Natural killer cell (primary cell): Measurements from ENCODE around the gene KDM3B. TPM values are rescaled to one million over a fixed set of nuclear protein-coding genes. Genes with fewer than 3 reads are reported as not detected.
A peak's percentile ranks its signal among the peaks of the same experiment; 100 is the strongest.

Experiments
- ATAC-seq, 3 donors: fragments of 150-1000 bp in 2 of 3; fragments of 200-7000 bp in 1 of 3; cut with Tn5 transposase; 1 replicate in 1 of 3; 2 replicates in 2 of 3; pipeline ENCODE4 v1.10.0; 2021; ENCODE audit warnings: mild to moderate bottlenecking in 2 of 3, moderate library complexity in 2 of 3
- DNase-seq, 2 donors: peaks; one replicate each; pipeline versions ENCODE4 v3.0.0 to v3.0.0-alpha.2; 2013 to 2021; ENCODE audit warnings: mixed read lengths in 1 of 2
- H3K27ac ChIP-seq: one replicate; pipeline ENCODE4 v1.5.1; 2013; ENCODE audit warnings: mild to moderate bottlenecking, low read length
- H3K27me3 ChIP-seq: one replicate; pipeline ENCODE4 v1.6.1; 2013; ENCODE audit warnings: low read length; ENCODE audit not compliant: control insufficient read depth, insufficient read depth
- H3K36me3 ChIP-seq: one replicate; pipeline ENCODE4 v1.6.1; 2013; ENCODE audit warnings: low read length; ENCODE audit not compliant: control insufficient read depth, insufficient read depth
- H3K4me1 ChIP-seq: one replicate; pipeline ENCODE4 v1.6.1; 2013; ENCODE audit warnings: low read length; ENCODE audit not compliant: control insufficient read depth, insufficient read depth
- H3K4me3 ChIP-seq: one replicate; pipeline ENCODE4 v1.5.1; 2013; ENCODE audit warnings: low read length
- H3K9me3 ChIP-seq: one replicate; pipeline ENCODE4 v1.6.1; 2013; ENCODE audit warnings: low read length; ENCODE audit not compliant: control insufficient read depth, insufficient read depth
- H3K27ac Mint-ChIP-seq, 2 donors: one replicate each; pipeline ENCODE4 v1.8.0; 2022; ENCODE audit warnings: mild to moderate bottlenecking in 2 of 2, mixed read lengths in 2 of 2, moderate library complexity in 1 of 2
- H3K27me3 Mint-ChIP-seq, 2 donors: one replicate each; pipeline ENCODE4 v1.8.0; 2022; ENCODE audit warnings: low read depth in 2 of 2, mixed read lengths in 2 of 2
- H3K36me3 Mint-ChIP-seq: one replicate; pipeline ENCODE4 v1.8.0; 2022; ENCODE audit warnings: mixed read lengths
- H3K4me1 Mint-ChIP-seq, 2 donors: one replicate each; pipeline ENCODE4 v1.8.0; 2022; ENCODE audit warnings: mixed read lengths in 2 of 2
- H3K4me3 Mint-ChIP-seq: one replicate; pipeline ENCODE4 v1.8.0; 2022; ENCODE audit warnings: mild to moderate bottlenecking, moderate library complexity, mixed read lengths
- H3K9me3 Mint-ChIP-seq, 2 donors: one replicate each; pipeline ENCODE4 v1.8.0; 2022; ENCODE audit warnings: mixed read lengths in 2 of 2
- WGBS: methylation state at CpG from one replicate; pipeline ENCODE4 v1.1.7; 2013; ENCODE audit warnings: missing lambda C conversion rate; ENCODE audit not compliant: insufficient coverage; 5-methylcytosine and 5-hydroxymethylcytosine counted together
- intact Hi-C: fragments of 100-400 bp; cut with micrococcal nuclease; formaldehyde crosslinking; loops from one replicate; pipeline ENCODE4 v1.14.2; 2022
- total RNA-seq, 4 donors: library from RNA; stranded (reverse); fragments of 120-200 nt in 1 of 4; gene quantifications; one replicate each; pipeline versions ENCODE4 v1.2.3 to v1.2.4, GENCODE V29; 2013 to 2022
- TF ChIP-seq, protein P1 (sequence below): fragments of 200-600 bp; IDR thresholded peaks from one replicate; pipeline ENCODE4 v1.8.0; 2022; ENCODE audit warnings: antibody characterized with exemption

KDM3B gene
- total RNA-seq, 3 donors from 2014 or later (not counting 1 experiment from before 2014, with no cell fraction given): 82.3 to 87.1 (median 82.3) TPM

DNA sequence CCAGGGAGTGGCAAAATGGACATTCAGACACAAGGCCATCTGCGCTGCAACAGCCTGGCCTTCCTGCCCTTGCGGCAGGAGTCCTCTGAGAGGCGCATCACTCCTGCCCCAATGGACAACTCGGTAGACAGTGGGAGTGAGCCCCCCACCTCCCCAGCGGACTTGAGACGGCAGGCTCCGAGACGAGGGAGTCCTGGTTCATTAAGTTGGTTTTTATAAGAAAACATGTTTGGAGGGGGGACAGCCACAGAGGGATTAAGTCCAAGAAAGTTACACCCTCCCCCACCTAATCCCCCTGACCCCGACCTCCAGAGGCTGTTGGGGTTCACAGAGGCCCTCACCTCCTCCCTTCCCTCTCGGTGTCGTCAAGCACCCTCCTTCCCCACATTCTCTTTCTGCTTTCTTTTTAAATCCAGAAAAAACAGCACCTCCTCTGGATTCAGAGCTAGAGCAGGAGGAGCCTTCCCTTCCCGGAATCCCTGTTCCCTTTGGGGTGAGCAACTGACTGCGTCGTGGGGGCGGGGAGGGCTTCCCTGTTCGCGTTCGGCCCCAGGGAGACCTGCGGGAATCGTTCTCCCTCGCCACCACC lies 111.0 kb downstream of the KDM3B start:
- peak overlapping the region; percentile 97 for H3K27ac ChIP-seq
- Mint-ChIP-seq H3K36me3 (no peaks in the 10 kb centered on the region), H3K4me1 (peaks cover 33 to 57% of the 10 kb centered on the region in 2 donors), H3K27ac (peak overlapping the region; percentile 93 to 95), H3K27me3 (no peaks in the 10 kb centered on the region), H3K9me3 (no peaks in the 10 kb centered on the region), H3K4me3 (peak overlapping the region; percentile 93)
- TF ChIP-seq, protein P1, sequence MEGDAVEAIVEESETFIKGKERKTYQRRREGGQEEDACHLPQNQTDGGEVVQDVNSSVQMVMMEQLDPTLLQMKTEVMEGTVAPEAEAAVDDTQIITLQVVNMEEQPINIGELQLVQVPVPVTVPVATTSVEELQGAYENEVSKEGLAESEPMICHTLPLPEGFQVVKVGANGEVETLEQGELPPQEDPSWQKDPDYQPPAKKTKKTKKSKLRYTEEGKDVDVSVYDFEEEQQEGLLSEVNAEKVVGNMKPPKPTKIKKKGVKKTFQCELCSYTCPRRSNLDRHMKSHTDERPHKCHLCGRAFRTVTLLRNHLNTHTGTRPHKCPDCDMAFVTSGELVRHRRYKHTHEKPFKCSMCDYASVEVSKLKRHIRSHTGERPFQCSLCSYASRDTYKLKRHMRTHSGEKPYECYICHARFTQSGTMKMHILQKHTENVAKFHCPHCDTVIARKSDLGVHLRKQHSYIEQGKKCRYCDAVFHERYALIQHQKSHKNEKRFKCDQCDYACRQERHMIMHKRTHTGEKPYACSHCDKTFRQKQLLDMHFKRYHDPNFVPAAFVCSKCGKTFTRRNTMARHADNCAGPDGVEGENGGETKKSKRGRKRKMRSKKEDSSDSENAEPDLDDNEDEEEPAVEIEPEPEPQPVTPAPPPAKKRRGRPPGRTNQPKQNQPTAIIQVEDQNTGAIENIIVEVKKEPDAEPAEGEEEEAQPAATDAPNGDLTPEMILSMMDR: no peak
- intact Hi-C loops: loop anchor here (1.0 to 2.0 kb wide), 3 partner anchors 39 to 112 kb away; partner anchors contain the start of genes ETF1 and HSPA9
- peak overlapping the region; percentile 83 for H3K4me3 ChIP-seq
- no peaks in the 10 kb centered on the region for H3K27me3 ChIP-seq
- no peaks in the 10 kb centered on the region for H3K36me3 ChIP-seq
- no peak for DNase-seq
- no peaks in the 10 kb centered on the region for H3K9me3 ChIP-seq
- H3K4me1 ChIP-seq: peaks cover 53% of the 10 kb centered on the region
- ATAC-seq: no peak
- 21% methylated on average over 15 of the region's 21 CpGs for WGBS

DNA sequence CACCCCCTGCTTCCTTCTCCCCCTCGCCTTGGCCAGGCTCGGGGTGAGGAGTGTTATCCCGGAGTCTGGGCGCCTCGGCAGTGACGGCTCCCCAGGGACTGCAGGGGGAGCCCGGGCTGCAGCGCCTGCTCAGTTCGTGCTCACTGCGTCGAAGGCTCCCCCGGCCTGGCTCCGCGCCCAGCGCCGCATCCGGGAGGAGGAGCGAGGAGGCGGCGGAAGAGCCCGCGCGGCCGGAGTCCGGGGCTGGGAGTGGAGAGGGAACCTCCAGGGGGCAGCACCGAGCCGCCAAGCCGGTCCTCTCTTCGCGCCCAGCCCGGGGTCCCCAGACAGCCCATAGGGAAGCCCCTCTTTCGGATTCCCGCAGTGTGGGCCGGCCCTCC lies 111.5 kb downstream of the KDM3B start:
- peaks cover 48% of the 10 kb centered on the region for H3K4me1 ChIP-seq
- no peaks in the 10 kb centered on the region for H3K9me3 ChIP-seq
- peaks cover 30 to 53% of the 10 kb centered on the region in 2 donors for H3K4me1 Mint-ChIP-seq
- intact Hi-C loops: loop anchor here (1.0 to 2.0 kb wide), 3 partner anchors 39 to 111 kb away; partner anchors contain the start of genes ETF1 and HSPA9
- H3K4me3 ChIP-seq: peak overlapping the region; percentile 83
- ATAC-seq: peak; percentile 52 to 79 (median 57)
- H3K27me3 Mint-ChIP-seq: no peaks in the 10 kb centered on the region
- peak; percentile 95 to 98 for DNase-seq
- no peaks in the 10 kb centered on the region for H3K36me3 ChIP-seq
- no peaks in the 10 kb centered on the region for H3K36me3 Mint-ChIP-seq
- H3K27ac Mint-ChIP-seq: peak overlapping the region; percentile 93 to 95
- H3K27me3 ChIP-seq: no peaks in the 10 kb centered on the region
- peak overlapping the region; percentile 93 for H3K4me3 Mint-ChIP-seq
- no peaks in the 10 kb centered on the region for H3K9me3 Mint-ChIP-seq
- TF ChIP-seq, protein P1: peak; percentile 99
- WGBS: under 1% methylated on average over 34 of the region's 34 CpGs
- H3K27ac ChIP-seq: peak overlapping the region; percentile 97

DNA sequence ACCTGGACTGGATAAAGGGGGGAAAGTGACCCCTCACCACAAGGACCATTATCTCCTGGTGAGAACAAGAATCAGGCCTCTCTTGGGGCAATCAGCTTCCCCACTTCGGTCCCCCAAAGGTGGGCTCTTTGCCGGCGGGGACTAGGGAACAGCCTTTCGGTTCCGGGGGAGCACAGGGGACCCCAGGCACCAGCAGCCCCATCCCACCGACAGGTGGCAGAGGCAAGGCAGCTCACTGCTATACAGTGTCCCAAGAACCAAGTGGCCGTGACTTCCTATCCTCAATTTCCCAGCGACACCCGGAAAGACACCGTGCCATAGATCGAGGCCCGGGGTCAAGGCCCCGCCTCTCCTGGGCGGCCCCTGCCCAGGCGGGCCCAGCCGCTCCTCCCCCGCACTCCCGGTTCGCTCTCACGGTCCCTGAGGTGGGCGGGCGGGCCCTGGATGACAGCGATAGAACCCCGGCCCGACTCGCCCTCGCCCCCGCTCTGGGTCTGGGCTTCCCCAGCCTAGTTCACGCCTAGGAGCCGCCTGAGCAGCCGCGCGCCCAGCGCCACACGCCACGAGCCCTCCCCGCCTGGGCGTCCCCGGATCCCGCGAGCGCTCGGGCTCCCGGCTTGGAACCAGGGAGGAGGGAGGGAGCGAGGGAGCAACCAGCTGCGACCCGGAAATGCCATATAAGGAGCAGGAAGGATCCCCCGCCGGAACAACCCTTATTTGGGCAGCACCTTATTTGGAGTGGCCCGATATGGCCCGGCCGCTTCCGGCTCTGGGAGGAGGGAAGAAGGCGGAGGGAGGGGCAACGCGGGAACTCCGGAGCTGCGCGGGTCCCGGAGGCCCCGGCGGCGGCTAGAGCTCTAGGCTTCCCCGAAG lies 112.1 kb downstream of the KDM3B start:
- Histone ChIP-seq H3K27me3 (no peaks in the 10 kb centered on the region), H3K27ac (peak overlapping the region; percentile 97), H3K9me3 (no peaks in the 10 kb centered on the region), H3K4me1 (peaks cover 42% of the 10 kb centered on the region), H3K36me3 (no peaks in the 10 kb centered on the region), H3K4me3 (peak overlapping the region; percentile 83)
- Mint-ChIP-seq H3K27ac (peak overlapping the region; percentile 93 to 95), H3K36me3 (no peaks in the 10 kb centered on the region), H3K4me3 (peak overlapping the region; percentile 93), H3K4me1 (peaks cover 24 to 46% of the 10 kb centered on the region in 2 donors), H3K27me3 (no peaks in the 10 kb centered on the region), H3K9me3 (no peaks in the 10 kb centered on the region)
- ATAC-seq (peak; percentile 69 to 87 (median 71)), DNase-seq (peak; percentile 93 to 99)
- TF ChIP-seq, protein P1: peak; percentile 59
- intact Hi-C loops: loop anchor here (1.0 to 2.0 kb wide), 5 partner anchors 28 to 133 kb away; partner anchors contain the start of genes CDC25C, ETF1 and HSPA9
- WGBS: under 1% methylated on average over 64 of the region's 64 CpGs
